Epithelial cell of esophagus (primary cell): ENCODE measurements around the gene MAP2.
A peak's percentile ranks its signal among the peaks of the same experiment; 100 is the strongest.

Experiments
- DNase-seq: peaks from one replicate; pipeline ENCODE4 v3.0.0; 2010; ENCODE audit warnings: low read depth
- H3K4me3 ChIP-seq: 2 replicates; pipeline ENCODE4 v1.5.1; 2011; ENCODE audit warnings: mild to moderate bottlenecking, low read length, control low read depth
- CTCF ChIP-seq: IDR thresholded peaks from 2 replicates; pipeline ENCODE4 v1.5.1; 2011; ENCODE audit warnings: low read depth, mild to moderate bottlenecking, low read length, control low read depth, inconsistent platforms; ENCODE audit not compliant: insufficient read depth; ENCODE audit errors: missing control alignments

Gene MAP2

GRCh38 chr2:209702775-209703174 lies 278.9 kb downstream of the MAP2 start:
- no peak for DNase-seq
- no peak overlapping the region for H3K4me3 ChIP-seq
- TF ChIP-seq CTCF = no peak

- TF ChIP-seq CTCF = no peak
- DNase-seq = no peak
Observed at GRCh38 chr2:209713219-209713618, 289.4 kb downstream of the MAP2 start.

GRCh38 chr2:209719034-209719433 lies 295.2 kb downstream of the MAP2 start:
- peak; percentile 88 for DNase-seq
- H3K4me3 ChIP-seq = no peak overlapping the region
- no peak for TF ChIP-seq CTCF

More at GRCh38 chr2:209713219-209713618, 289.4 kb downstream of the MAP2 start:
- H3K4me3 ChIP-seq = no peak overlapping the region

- DNase-seq = peak; percentile 37
- H3K4me3 ChIP-seq = no peak overlapping the region
- no peak for TF ChIP-seq CTCF
Observed at GRCh38 chr2:209721497-209721896, 297.6 kb downstream of the MAP2 start.

- no peak for TF ChIP-seq CTCF
- no peak overlapping the region for H3K4me3 ChIP-seq
- peak; percentile 91 for DNase-seq
Observed at GRCh38 chr2:209726311-209726710, 302.5 kb downstream of the MAP2 start.

- no peak for TF ChIP-seq CTCF
- no peak for DNase-seq
- H3K4me3 ChIP-seq = no peak overlapping the region
Observed at GRCh38 chr2:209727077-209727476, 303.2 kb downstream of the MAP2 start.

GRCh38 chr2:209734805-209735204 lies 311.0 kb downstream of the MAP2 start:
- DNase-seq = peak; percentile 7
- no peak overlapping the region for H3K4me3 ChIP-seq
- TF ChIP-seq CTCF = no peak
